ENCODE data around the gene SYNE1.
"Not testable (repeated sequence)": the region's sequence is repeated elsewhere in the genome, so short reads cannot be mapped to it uniquely, and the experiment has no call there.

The SYNE1 gene

DNA sequence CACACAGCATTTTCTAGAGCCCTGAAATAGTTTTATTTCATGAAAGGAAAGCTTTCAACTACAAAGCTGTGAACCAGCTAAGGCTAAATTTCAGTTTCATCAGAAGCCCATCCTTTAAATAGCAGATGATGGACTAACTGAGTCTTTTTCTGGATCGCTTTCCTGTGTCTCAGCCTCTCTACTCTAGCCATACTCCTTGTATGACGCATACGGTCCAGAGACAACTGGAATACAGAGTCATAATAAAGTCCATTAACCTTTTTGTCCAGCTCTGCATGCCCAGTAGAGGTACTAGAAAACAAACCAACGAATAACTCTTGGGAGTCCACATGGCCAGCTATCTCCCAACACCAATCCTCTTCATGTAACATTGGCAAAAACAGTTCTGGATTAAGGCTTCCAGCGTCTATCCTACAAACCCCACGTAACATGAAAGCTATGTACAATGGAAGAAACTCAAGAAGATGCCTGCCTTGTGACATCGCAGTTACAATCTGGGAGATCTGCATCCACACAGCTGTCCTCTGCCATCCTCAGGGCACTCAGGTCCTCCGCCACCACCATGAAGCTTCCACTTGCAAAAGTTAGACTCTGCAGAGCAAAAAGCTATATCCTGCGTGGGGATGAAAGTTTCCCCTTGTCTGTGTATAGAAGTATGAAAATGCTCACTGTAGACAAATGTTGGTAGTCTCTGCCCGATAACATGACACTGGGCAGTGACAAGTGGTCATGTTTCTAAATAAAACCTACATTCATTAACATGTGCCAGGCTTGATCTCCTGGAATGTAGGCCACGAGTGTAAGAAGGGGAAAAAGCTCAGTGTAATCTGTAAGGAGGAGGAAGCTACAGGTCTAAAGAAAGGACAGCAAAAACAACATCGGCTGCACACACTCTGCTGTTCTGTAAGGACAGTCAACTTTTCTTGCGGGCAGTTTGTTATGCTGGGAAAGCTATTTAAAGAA is 469.2 kb downstream of the SYNE1 start:
- DNase-seq = no peak

DNA sequence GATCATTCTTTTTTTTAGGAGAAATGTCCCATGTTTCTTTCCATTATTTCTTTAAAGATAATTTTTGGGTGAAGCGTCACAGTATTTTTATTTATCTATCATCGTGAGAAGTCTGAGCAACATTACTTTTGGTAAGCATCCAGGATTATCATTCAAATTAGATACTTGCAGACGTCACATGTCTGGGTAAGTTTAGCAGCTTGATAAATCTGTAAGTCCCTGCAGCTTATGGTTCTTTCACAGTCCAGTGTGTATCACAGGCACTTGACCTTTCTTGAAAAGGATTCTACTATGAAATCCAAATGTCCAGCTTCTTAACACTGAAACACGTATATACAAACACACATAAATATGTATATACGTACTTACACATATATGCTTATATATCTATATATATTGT is 470.3 kb downstream of the SYNE1 start:
- no peak for DNase-seq

DNA sequence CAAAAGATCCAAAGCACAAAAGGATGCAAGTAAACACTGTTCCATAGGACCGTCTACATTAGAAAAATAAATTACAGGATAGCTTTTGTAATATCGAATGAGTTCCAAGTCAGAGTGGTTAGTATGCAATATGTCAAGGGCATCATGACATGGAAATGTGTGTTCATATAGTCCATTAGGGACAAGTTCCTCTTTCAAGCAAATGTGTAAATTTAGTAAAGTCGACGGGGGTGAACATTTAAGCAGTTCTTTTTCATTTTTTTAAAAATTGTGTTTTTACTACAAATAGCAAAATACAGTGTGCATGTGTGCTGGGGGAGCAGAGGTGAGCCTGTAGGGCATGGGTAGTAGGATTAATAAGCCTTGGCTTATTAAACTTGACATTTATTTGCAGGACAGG is 470.7 kb downstream of the SYNE1 start:
- DNase-seq = no peak

DNA sequence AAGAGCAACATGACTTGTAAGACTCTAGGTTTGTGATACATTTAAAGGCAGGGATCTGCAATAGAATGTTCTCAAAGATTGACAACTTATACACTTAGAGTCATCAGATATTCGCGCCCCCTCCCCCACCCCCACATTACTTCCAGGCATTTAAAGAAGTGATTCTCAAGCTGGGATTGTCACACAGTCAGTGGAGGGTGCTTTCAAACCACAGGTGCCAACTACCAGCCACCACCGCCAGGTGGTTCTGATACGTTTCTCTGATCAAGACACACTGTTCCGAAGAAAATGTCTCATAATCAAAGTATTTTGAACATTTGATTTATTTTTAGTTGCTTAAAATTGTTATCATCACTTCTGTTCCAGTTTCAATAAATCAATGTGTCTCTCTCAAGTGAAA is 472.2 kb downstream of the SYNE1 start:
- DNase-seq = no peak

DNA sequence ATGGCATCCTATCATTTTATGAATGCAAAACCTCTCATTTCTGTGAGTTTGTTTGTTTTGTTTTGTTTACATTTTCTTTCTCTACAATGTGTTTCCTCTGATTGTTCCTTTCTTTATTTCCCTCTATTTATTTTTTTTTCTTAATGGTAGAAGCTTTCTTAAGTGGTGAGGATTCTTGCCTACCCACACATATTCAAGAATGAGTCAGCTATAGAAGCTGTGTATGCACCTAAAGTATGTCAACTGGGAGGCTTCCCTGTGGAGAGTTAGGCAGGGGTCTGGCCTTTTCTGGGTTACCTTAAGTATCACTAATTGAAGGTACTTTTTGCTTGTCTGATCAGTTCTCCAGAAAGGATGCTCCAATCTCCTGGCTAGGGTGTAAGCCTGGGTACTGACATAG is 475.7 kb downstream of the SYNE1 start:
- DNase-seq = no peak

DNA sequence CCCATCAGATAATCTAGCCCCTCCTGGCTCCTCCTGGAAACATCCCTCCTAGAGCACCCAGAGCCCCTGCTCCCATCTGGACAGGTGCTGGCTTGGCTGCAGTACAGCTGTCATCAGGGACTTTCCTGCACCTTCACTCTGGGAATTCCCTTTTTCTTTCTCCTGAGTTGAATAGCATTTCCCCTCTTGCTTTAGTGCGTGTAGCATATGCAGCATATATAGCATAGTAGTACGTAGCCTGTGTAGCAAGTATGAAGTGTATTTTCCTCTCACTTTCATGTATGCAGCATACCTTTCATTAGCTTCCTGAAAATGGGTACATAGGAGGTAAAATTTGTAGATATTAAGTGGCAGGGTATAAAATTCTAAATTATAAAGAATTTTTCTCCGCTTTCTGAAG is 476.8 kb downstream of the SYNE1 start:
- DNase-seq = no peak

DNA sequence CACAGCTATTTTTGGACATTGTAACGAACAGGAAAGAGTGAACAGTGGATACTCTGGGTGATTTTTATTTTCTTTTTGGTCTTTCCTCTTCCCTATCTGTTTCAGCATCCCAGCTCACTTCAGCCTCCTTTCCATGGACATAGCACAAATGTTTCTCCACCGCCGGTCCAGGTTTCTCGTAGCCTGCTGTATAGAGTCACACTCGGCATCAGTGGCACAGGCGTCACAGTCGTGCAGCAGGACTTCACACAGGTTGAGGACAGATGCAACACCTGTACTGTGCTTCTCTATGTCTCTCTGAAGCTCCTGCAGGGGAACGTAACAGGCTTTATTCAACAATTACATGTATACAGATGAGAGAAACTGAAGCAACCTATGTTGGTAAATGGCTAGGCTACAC is 481.4 kb downstream of the SYNE1 start:
- no peak for DNase-seq

DNA sequence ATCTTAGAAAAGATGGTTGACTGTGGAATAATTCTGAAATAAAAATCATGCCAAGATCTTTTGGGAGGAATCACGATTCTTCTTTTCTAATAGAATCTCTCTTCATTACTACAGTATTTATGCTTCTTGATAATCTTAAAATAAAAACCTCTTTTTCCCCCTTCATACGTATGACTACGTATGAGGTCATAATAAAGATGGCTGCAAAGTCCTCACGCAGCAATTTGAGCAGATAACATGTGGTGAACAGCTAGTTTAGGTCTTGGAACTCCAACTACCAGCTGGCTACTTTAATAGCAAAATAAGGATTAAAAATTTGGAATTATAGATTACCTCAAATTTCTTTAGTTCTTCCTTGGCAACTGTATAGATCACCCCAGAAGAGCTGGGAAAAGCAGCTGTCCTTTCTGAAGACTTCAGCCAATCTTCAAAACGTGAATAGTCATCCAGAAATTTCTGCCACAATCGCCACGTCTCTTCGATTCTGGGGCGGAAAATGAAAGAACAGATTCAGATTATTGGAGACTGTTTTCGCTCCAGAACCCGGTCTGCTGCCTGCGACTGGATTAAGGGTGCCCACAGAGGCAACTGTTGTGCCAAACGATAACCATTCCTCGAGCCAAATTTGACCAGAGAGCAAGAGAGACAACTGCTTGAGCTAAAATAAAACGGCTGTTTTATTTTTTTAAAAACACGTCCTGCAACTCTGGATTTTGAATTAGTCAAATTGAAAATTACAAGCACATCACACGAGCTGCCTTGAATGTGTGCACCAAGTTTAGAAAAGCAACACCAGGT is 482.4 kb downstream of the SYNE1 start:
- no peak for DNase-seq

DNA sequence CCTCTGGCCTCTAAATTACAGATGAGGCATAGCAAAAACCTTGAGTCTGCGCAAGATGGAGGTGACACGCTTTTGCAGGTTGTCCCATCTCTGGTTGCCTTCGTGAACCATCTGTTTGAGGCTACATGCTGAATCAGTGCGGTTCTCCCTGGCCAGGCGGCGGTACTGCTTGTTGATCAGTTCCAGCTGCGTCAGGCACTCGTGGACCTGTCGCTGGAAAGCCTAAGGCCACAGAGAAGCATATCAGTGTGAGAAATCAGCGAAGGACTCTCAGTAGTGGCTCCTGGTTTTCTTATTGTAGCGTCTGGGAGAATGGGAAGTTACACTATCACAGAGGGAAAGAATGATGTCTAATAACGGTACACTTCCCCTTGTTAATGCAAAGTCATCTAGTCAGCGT is 485.2 kb downstream of the SYNE1 start:
- DNase-seq = no peak

DNA sequence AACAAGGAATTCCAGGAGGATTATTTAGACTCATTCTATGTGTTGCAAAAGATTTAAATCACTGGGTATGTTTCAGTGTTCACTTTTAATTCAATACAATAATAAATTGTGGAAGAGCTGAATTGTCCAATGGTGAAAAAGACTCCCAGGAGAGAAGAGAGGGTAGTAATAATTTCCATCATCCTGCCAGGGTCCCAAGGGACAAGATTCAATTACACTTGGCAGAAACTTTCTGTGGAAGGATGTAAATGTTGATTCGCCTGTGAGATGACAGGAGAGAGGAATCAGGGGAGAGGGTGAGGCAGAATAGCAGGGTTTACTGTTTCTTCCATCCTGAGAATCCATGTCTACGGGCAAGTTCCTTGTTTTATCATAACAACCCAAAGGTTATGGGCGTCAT is 487.0 kb downstream of the SYNE1 start:
- DNase-seq = no peak

DNA sequence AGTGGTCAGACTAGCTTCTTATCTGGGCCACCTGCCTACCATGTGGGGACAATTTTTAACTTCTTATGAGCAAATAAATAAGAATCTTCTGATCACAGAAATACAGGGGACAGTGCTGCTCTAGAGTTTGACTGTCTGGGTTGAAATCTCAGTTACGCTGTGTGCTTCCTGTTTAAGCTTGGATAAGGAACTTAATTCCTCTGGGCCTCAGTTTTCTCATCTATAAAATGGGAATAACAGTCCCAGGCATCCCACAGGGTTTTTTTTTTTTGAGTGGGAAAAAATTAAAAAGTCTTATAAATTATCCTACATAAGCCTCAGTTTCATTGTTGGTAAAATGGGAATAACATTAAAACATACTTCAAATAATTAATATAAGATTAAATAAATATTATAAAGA is 488.8 kb downstream of the SYNE1 start:
- no peak for DNase-seq

DNA sequence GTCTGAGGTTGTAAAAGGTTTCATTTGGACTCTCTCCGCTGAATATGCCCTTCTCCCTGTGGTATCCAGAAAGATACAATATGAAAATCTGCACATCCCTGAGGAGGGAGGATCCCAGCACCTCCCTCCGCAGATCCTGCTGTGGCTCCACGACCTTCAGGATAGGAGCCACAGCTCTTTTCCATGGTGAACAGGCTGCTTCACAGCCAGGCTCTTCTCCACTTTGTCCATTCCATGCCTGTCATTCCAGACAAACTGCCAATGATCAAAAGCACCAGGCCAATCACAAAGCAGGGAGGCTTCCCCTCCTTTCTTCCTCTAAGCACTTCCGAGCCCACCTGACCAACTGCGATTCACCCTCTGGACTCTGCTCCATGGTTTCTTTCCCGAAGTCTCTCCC is 489.9 kb downstream of the SYNE1 start:
- DNase-seq = no peak

DNA sequence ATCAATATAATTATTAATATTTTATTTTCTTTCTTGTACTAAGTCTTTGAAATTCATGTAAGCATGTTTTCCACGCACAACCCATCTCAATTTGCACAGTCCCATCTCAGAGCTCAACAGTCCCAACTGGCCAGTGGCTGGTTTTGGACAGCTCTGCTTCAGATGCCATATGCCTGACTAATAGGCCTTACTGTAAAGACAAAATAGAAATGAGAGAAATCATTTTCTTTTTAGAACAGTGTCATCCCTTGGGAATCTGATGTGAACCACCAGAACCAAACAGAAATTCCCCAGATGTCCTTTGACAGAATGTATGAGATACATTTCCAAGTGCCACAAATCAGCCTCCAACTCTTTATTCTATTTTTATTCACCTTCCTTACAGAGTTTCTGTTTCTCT is 490.8 kb downstream of the SYNE1 start:
- DNase-seq = no peak

DNA sequence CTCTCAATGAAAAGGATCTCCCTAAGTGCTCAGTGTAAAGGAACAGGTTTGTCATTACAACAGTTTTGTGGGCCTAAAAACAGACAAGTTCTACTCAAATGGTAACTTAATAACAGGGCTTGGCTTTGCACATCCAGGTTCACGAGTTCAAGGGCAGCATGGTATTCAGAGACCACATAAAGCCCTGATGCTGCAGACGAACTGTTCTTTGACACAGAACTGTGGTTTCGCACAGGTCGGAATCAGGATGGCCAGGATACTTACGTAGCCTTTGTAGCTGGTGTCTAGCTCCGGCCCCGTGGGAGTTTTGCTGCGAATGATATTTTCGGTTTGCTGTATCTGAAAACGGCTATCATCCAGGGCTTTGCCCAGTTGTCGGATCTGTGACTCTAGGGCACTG is 493.8 kb downstream of the SYNE1 start:
- DNase-seq = no peak

DNA sequence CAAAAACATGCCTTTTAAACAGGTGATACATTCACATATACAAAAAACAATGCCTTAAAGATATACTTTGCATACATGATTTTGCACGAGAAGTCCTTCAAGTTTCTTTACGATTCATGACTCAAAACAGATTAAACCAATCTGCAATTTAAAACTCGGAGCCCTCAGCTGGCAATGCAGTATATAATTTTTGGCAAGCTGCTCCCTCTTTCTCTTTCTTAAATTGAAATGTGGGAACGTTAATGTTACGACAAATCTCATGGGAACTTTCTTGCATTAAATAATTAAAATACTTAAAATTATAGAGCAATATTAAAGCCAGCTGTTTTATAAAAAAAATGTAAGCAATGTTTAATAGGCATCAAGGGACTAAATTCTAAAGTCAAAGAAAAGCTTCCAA is 495.1 kb downstream of the SYNE1 start:
- DNase-seq = no peak

DNA sequence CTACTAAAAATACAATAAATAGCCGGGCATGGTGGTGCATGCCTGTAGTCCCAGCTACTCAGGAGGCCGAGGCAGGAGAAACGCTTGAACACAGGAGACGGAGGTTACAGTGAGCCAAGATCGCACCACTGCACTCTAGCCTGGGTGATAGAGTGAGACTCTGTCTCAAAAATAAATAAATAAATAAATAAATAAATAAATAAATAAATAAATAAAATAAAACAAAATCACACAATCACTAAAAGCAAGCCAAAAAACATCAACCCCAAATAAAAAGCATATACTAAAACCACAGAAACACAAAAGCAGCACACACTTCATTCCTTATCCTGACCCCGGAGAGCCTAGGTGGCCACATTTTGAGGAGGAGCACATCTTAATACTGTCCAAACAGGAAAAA is 498.8 kb downstream of the SYNE1 start:
- DNase-seq = not testable (repeated sequence)

DNA sequence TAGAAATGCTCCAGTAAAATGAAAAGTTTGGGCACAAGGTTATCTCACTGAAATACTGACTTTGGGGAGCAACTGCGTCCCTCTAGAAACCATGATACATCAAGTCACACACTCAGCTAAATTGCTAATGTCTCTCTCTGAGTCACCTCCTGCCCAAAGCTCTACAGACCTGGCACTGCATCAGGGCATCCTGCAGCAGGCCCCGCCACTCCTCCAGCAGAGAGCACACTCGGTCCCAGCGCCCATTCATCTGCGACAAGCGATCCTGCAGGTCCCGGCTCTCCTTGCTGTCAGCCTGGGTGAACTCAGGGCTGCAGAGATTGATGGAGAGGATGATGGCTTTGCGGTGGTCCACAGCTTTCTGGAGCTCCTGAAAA is 500.7 kb downstream of the SYNE1 start:
- DNase-seq = no peak

DNA sequence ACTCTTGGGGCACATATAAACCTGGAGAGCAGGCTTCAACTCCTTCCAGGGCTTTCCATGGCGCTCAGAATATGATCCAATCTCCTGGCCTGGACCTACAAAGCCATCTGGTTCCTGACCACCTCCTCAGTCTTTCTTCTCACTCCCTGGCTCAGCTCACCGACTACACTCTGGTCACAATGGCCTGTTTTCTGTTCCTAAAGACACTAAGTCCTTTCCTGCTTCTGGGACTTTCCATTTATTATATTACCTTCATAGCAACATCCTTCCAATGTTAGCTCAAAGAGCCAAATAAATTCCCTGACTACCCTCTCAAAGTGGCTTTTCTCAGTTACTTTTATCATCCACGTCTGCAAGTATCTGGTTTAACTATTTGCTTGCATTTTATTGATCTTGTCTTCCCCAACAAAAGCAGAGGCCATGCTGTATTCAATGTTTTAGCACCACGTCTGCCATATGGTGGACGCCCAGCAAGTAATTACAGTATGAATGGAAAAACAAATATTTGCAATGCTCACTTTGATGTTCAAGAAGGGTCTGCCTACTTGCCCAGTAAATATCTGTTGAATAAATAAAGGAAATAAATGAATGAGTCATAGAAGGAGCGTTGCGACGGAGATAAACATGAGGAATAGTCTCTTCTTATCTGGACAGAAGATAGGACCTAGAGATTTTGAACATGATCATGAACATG is 501.3 kb downstream of the SYNE1 start:
- DNase-seq = no peak

DNA sequence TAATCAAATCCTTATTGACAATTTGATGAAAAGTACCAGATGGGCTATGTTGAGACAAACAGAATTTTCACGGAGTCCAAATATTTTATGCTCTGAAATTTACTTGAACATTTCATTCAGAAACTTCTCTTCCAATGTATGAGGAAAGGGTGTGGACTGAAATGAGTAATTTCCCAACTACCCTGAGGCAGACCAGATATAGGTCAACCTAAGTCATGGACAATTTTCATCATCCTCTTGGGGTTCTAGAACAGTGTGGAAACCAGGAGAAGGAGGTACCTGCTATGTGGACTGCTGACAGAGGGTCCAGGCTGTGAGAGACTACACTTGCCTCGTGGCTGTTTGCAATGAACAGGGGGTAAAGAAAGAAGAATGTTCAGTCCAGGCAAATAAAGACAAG is 506.7 kb downstream of the SYNE1 start:
- no peak for DNase-seq

DNA sequence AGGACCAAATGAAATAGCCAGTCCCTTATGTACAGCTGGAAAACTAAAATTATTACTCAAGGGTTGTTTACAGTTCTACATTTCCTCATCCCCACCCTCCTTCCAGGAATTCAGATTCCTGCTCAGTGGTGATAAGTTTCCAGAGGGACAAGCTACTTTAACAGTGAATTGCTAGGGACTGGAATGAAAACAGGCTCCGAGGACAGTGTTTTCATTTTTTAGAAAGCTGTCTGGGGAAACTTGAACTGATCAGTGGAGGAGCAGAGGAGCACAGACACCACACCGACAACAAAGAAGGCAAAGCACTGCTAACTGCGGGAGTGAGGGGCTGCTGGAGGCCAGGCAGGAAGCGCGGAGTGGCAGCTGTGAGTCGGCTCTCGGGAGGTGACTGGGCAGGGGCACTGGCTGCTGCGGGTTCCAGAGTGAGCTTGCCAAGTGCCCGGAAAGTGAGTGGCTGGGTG is 507.4 kb downstream of the SYNE1 start:
- DNase-seq = no peak

DNA sequence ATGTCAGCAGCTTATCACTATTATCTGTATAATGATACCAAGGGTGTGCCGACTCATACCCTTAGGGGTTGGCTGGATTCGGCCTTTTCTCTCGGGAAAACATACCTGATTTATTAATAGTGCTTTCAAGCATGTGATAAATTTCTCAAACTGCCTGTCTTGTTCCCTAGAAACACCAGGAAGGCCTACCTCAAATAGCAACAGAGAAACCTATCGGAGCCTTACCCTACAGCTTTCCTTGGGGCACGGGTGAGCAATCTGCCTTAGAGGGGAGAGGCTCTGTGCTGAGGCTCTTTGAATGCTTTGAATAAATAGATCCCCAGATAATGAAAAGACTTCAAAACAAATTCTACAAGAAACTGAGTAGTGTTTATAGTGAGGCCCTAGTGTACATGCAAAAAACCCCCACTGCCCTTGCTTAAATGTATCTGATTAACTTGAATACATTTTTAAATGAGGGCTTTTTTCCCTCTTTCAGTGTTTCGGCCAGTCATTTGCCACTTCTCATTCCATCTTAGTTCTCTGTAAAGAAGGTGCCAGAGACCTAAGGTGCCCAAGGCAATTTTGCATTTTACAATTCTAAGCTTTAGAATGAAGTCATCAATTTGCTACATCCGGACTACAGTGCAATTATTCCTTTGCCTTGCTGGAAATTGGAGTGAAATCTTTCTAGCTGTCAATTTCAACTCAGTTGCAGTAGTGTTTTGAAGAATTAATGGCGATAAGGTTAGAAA is 509.6 kb downstream of the SYNE1 start:
- DNase-seq = no peak

DNA sequence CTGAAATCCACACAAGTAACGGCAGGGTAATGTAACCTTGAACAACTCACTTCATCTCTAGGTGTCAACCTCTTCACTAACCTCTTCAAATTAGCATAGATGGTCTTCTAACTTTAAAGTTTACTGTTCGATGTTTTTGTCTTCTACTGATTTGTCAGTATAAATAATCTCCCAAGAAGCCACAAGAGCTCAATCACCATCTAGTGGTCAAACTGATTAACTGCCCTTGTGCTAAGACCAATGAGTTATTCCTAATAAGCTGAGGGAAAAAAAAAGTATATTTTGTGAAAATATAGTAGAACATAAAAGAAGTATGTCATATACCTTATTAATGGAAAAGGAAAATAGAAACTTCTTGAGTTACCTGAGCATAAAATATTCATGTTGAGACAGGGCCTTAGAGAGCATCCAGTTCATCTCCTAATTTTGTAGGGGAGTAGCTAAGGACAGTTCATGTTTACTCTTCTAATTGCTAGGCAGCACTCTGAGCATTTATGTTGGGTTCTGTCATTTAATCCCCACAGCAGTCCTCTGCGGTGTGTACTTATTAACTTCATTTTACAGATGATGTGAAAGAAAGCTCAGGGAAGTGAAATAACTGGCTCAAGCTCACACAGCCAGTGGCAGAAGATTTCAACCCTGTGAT is 512.6 kb downstream of the SYNE1 start:
- DNase-seq = peak; percentile 9

All from NCI-H1436 (cell line).